GM18517 (cell line): ENCODE data around the gene CACNB4.
A peak's percentile ranks its signal among the peaks of the same experiment; 100 is the strongest.
"Not testable (repeated sequence)": the region's sequence is repeated elsewhere in the genome, so short reads cannot be mapped to it uniquely, and the experiment has no call there.

Experiments used
- ATAC-seq: cut with Tn5 transposase; IDR thresholded peaks from one replicate; pipeline ENCODE4 v1.9.1; 2021; ENCODE audit warnings: mild to moderate bottlenecking, moderate library complexity; ENCODE audit not compliant: unreplicated experiment

CACNB4 gene

DNA sequence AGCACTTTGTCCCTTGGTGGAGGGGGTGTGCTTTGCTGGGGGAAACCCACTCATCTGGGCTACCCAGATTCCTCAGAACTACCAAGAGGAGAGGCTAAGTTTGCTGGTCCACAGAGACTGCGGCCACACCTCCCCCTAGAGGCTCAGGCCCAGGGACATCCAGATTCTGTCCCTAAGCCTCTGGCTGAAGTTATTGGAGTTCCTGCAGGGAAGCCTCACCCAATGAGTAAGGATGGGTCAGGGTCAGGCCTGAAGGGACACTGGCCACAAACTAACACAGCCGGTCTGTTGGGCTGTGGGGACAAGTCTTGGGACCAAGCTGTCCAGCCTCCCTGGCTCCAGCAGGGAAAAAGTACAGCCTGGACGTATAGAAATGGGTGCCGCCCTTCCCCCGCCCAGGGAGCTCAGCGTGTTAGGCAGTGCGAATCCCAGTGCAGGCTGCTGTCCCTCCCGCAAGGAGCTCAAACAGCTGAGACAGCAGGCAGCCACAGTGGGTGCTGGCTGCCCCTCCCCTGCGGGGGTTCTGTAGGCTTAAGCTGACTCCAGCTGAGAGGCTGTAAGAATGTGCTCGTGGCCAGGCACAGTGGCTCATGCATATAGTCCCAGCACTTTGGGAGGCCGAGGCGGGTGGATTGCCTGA lies 183.7 kb downstream of the CACNB4 start:
- ATAC-seq: no peak

DNA sequence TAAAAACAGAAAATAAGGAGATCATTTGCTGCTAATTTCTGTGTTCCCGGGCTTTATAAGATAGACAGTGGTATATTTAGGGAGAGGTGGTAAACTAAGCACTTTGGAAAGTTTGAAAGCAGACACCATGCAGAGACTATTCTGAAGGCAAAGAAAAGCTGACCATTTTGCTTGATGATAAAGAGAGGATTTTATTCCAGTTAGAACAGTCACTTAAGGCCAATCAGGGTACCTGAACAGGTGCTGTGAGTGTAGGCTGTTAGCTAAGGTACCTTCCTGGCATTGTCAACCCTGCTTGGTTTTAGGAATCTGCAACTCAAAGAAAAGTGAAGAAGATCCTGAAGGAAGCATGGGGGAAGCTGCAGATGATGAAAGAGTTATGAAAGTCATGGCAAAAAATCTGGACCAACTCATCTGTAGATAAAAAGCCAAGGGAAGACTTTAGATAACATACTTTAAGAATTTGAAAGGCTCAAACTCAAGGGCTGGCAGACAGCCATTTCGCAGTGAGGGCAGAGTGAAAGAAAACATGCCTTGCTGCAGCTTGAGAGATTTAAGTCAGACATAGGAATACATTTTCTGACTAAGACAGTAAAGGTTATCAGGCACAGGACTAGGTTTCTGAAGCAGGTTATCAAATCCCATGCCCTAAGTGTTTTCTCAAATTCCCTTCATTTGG lies 190.5 kb downstream of the CACNB4 start:
- ATAC-seq: no peak

DNA sequence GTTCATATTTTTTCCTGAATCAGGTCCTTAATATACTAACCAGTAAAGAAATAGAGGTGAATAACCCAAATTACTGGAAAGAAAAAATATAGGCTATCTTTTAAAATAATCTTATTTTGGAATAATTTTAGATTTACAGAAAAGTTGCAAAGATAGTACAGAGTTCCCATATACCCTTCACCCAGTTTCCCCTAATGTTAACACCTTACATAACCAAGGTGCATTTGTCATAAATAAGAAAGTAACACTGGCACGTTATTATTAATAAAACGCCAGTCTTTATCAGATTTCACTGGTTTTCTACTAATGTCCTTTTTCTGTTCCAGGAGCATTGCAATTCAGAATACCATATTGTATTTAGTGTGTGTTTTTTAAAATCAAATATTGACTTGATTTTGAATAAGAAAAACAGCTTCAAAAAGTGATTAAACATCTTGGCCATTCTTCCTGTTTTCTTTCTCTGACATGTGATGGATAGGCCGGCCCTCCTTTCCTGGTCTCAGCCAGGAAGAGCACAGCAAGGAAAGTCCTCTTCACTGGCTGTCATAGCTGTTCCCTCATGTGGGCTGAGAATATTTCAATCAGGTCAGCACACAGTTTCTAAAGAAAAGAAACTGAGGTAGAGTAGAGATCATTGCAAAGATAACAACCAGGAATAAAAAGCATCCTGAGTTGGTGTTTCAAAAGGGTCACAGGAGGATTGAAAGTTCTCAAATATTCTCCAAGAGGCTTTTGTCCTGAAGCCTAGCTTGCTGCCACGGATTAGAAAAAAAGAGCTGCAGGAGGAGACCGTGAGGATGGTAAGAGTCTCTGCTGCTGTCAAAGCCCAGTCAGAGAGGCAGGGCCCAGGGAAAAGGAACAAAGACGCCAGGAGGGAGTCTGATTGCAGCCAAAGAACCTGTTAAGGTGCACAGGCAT lies 191.3 kb downstream of the CACNB4 start:
- no peak for ATAC-seq

DNA sequence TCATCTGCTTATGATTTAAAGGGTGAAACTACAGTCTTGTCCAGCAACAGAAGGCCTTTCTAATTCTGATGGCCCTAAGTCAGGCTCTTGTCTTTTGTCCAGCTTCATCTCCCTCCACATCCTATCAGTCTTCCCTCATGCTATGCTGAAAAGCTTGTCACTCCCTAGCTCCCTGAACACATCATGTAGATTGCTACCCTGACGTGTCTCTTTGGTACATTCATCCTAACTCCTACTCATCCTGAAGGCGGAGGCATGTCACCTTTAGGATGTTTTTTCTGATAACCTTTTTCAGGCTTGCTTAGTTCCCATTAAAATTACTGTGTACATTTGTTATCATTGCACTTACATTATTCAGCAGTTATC lies 192.2 kb downstream of the CACNB4 start:
- ATAC-seq: no peak

DNA sequence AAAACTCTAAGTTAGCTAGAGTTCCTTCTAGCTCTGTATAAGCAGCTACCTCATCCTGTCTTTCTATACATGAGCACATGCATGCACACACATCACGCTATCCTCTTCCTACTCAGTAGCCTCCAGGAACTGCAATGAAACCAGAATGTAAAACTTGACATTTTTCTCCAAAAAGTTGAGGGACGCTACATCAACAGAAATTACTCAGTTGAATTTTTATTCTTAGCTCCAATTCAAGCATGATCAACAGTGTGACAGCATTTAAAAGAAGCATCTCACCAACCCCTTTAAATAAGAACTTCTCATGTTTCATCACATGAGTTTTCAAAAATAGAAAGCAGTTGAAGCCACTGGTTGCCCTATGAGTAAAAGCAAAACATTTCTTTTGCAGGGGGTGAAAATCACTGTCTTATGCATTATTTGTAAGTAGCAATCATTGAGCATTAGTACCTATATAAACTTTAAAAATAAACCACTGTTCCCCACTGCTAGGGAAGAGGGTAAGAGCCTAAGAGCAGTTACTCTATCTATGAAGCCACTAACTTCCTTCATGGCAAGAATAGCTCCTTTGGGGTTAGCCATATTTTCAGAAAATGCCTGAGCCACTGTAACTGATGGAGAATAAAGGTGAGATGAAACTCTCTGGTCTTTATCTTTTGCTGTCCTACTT lies 192.7 kb downstream of the CACNB4 start:
- ATAC-seq: peak; percentile 64

DNA sequence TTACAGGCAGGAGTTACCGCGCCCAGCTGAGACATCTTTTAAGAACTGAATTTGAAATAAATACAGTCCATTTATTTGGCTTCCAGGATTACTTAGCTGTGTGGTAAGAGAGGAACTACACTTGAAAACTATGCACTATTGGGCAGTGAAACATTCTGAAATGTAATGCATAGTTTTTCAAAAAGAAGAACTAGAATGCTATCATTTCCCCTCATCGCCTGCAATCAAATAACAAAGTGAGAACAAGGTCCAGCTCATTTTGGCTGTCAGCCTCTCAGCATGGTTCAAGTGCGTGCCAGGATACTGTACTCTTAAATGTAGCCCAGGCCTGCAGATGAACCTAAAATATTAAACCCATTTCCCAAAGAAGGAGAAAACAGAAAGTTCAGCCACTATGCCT lies 194.0 kb downstream of the CACNB4 start:
- ATAC-seq: no peak

DNA sequence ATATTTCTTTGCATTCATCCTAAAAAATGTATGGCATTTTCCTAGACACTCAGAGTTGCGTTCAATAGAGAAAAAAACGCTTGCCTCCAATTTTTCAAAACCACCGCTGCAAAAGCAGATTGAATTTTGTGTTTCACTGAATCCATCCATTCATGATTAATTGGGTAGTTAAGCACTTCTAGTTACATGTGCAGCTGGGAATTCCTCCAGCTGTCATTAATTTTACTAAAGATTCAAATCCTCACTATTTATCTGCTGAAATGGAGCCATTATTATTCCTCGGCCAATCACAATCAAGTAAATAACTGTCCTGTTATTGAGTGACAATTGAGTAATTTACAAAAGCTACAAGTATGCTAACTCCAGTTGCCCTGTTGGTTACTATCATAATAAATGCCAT lies 194.8 kb downstream of the CACNB4 start:
- no peak for ATAC-seq

DNA sequence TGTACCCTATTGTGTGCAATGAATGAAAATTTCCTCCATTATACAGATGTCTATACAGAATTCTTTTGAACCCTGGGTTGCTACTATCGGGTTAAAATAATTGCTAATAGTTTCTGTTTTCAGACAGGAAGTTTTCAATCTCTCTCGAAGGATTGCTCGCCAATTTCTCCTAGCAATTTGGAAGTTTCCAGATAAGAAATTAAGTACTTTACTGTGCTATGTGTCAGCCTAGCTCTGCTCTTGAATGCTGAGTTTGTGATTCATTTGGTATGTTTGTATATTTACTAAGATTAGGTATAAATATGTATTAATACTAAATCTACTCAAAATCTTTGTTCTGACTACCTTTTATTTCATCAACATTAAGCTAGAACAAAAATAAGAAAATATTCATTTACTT lies 196.0 kb downstream of the CACNB4 start:
- no peak for ATAC-seq

DNA sequence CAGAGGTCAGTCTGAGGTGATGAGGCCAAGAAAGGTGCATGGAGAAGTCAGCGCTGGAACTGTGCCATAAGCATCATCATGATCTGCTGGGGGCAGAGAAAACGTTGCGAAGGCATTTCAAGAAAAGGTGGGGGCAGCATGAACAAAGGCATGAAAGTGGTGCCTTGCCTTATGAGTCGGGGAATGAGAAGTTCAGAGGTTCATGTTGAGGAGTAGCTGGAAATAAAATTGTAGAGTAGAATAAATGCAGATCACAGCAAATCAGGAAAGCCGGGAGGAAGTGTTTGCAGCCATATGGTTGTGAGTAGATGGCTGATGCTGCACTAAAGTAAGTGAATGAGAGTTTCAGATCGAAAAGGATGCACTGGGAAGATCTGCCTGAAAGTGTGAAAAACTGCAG lies 198.5 kb downstream of the CACNB4 start:
- no peak for ATAC-seq

DNA sequence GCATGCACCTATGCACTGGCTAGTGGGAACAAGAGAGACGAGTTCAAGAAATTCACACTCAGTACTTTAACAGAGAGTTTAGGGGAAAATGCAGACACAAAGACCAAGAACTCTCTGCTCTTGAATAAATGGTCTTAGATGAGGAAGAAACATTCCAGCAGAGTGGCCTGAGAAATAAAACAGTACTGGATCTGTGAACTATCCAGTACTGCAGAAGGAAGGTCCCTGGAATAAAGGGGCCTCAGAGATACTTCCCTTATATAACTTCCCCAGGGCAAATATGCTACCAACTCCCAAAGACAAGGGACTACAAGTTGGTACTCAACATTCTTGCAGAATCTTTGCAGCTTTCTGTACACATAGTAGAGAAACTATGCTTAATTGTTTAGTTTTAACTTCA lies 199.7 kb downstream of the CACNB4 start:
- ATAC-seq: no peak

DNA sequence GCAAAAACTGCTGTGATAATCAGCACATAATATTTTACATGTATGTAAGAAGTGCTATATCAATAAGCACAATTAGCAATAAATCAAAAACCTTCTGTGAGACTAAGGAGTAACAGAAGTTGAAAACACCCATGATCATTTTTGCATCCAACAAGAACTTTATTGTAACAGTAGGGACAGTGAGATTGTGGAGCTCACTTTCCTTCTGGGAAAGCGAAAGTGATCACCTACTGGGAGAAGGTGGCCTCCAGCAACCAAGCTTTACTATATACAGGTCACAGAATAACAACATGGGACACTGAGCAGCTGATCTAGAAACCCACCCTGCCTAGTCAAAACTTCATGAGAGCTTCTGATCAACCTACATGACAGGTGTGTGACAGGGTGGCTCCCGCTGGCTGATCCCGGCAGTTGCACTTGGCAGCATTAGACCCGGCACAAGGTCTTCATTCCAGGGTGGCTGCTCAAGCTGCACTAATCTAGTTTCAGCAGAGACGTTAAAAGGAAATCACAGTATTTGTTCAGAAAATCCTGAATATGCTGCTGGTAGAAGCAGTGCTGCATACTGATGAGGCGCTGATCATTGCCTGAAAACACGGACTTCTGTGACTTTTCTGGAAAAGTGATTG lies 207.2 kb downstream of the CACNB4 start:
- ATAC-seq: no peak

DNA sequence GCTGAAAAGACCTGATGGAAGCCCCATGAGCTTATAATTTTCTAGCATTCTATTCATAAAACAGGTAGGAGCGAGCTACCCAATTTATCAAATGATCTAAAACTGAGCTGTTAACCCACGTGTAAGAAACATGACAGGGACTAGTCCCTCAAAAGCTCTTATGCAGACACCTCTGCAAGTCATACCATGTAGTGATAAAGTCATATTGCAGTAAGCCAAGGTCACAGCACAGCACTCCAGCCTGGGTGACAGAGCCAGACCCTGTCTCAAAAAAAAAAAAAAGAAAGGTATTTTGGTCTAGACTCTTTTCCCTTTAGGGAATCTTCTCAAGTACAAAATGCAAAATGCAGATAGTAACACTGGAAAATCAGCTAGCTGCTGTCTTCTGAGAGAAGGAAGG lies 211.7 kb downstream of the CACNB4 start:
- ATAC-seq: no peak

DNA sequence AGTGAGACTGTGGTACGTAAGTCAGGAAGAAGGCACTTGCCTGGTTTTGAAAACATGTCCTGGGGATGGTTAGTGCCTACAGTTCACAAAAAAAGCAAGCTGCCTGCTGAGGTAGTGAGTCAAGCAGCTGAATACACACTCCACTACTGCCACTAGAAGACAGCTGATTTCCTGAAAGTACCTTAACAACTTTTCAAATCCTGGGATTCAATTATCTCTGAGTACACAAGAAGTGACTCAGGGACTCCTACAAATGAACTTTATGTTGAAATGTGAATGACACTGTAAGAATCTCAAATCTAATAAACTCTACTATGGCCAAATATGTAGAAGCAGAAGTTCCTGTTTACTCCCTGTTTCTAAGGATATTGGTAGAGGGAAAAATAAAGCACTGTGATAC lies 212.6 kb downstream of the CACNB4 start:
- ATAC-seq: no peak

DNA sequence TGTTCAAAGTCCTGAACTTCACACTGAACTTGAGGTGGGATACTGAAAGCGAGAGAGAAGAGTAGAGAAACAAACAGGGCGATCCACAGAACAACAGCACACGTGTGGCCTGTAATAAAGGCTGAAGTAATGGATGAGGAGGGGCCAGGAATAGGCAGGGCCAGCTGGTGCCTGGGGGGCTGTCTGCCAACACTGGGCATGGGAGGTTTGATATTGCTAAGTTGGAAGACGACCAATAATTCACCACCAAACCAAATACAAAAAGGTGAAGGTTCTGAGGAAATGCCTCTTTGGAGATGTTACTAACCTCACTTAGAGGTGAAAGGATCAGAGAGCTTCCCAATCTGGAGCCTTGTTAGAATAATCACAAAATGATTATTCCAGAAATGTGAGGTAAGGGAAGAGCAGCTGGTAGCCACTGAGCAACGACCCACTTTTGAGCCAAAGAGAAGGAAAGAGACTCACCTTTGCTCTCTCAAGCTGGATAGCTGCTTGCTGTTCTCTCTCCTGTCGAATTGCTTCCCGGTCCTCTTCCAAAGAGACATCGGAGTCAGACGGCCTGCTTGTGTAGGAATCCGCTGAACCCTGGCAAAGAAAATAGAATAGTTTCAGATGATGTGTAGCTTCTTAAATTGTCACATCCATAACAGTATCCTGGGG lies 215.9 kb downstream of the CACNB4 start:
- no peak for ATAC-seq

DNA sequence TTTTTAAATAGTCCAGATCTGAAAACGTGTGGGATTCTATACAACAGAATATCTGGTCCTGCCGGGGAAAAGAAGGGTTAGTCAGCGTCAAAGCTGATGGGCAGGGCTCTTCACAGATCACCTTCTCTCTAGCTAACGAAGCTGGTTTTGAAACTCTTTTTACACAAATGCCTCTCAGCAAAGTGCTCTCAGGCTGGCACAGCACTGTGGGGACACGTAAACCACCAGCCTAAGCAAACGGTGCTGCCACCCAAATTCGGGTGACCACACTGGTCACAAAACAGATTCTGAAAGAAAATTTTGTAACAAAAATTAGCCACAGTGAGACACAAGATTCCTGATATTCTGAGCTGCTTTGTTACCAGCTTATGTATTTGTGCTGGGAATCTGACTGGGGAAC lies 217.5 kb downstream of the CACNB4 start:
- ATAC-seq: no peak

DNA sequence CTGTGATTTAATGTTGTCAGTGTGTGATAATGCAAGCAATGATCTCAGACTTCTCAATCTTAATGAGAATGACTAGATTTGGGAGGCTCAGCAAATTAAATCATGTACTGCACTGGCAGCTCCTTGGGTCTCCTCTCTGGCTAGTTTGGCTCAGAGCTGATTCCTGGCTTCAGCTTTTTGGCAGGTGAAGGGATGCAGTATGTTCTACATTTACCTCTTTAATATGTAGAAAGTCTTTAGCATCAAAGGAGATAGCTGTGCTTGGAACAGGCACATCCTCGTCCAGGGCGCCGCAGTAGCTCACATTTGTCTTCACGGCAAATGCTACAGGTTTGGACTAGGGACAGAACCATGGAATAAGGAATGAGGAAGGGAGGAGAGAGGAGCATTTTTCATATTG lies 218.3 kb downstream of the CACNB4 start:
- ATAC-seq: no peak

DNA sequence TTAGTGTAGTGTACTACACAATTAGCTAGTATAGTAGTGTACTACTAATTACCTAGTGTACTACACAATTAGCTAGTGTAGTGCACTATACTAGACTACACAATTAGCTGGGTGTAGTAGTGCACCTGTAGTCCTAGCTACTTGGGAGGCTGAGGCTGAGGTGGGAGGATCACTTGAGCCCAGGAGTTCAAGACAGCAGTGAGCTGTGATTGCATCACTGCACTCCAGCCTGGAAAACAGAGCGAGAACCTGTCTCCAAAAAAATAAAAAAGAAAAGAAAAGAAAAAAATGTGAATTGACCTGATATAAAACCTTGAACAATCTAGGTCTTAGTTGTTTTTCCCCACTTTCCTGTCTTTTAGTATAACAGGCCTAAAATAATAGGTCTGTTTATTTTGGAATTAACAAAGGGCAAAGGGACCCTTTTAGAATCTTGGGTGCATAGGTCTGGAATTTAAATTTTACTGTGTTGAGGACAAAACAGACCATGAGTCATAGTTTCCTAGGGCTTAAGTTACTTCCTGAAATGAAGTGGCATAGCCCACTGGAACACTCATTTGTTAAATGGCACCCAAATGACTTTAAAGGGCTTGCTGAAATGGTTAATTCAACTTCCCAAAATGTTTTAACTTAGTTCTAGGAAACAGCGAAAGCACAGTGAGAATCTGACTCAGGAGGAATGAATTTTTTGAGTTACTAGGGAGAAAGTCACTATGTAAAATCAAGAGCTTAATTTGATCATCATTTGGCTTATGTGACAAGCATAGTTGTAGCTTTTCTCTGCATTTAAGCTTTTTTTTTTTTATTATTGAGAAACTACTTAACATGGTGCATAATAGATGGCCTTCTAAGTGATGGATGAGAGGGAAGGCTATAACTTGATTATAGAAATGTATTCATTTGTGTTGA lies 219.9 kb downstream of the CACNB4 start:
- peak; percentile 72 for ATAC-seq

DNA sequence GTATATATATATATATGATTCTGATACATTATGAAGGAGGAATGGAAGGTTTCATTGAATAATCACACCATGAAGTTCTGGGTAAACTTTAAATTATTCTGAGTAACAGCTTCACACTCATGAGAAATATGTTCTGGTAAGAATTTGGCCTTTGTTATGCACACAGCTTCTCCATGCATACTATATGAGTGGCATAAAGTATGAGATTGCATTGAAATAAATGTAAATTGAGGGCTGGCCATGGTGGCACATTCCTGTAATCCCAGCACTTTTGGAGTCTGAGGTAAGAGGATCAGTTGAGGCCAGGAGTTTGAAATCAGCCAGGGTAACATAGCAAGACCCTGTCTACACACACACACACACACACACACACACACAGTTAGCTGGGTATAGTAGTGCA lies 220.6 kb downstream of the CACNB4 start:
- ATAC-seq: no peak

DNA sequence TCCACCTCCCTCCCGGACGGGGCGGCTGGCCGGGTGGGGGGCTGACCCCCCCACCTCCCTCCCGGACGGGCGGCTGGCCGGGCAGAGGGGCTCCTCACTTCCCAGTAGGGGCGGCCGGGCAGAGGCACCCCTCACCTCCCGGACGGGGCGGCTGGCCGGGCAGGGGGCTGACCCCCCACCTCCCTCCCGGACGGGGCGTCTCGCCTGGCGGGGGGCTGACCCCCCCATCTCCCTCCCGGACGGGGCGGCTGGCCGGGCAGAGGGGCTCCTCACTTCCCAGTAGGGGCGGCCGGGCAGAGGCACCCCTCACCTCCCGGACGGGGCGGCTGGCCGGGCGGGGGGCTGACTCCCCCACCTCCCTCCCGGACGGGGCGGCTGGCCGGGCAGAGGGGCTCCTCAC lies 223.2 kb downstream of the CACNB4 start:
- ATAC-seq: not testable (repeated sequence)
